Esophagus (tissue), 2 donors: ENCODE measurements around the gene C17orf113. TPM values are rescaled to one million over a fixed set of nuclear protein-coding genes. Genes with fewer than 3 reads are reported as not detected.
"Not testable (repeated sequence)": the region's sequence is repeated elsewhere in the genome, so short reads cannot be mapped to it uniquely, and the experiment has no call there.

Experiments used
- H3K27ac ChIP-seq, 2 donors: one replicate each; pipeline ENCODE4 v1.5.1; 2013; ENCODE audit warnings: low read depth in 2 of 2, mild to moderate bottlenecking in 2 of 2, inconsistent platforms in 1 of 2, low read length in 1 of 2, moderate library complexity in 1 of 2
- H3K27me3 ChIP-seq, 2 donors: one replicate each; pipeline ENCODE4 v1.6.1; 2013; ENCODE audit warnings: low read length in 2 of 2, control low read depth in 1 of 2, mild to moderate bottlenecking in 1 of 2; ENCODE audit not compliant: insufficient read depth in 2 of 2, control insufficient read depth in 1 of 2
- H3K36me3 ChIP-seq, 2 donors: one replicate each; pipeline ENCODE4 v1.6.1; 2013; ENCODE audit warnings: low read length in 1 of 2; ENCODE audit not compliant: control insufficient read depth in 2 of 2, insufficient read depth in 2 of 2
- H3K4me1 ChIP-seq, 2 donors: one replicate each; pipeline ENCODE4 v1.6.1; 2013; ENCODE audit warnings: low read length in 1 of 2; ENCODE audit not compliant: control insufficient read depth in 2 of 2, insufficient read depth in 2 of 2
- H3K4me3 ChIP-seq, 2 donors: one replicate each; pipeline ENCODE4 v1.5.1; 2013; ENCODE audit warnings: low read length in 2 of 2, mild to moderate bottlenecking in 2 of 2, low read depth in 1 of 2, moderate library complexity in 1 of 2
- H3K9me3 ChIP-seq, 2 donors: one replicate each; pipeline ENCODE4 v1.6.1; 2013; ENCODE audit warnings: mild to moderate bottlenecking in 2 of 2, low read depth in 1 of 2, low read length in 1 of 2, moderate library complexity in 1 of 2; ENCODE audit not compliant: control insufficient read depth in 2 of 2, insufficient read depth in 1 of 2
- WGBS, 2 donors: extraction: QIAGEN DNeasy Blood & Tissue Kit; methylation state at CpG; one replicate each; pipeline ENCODE4 v1.1.7; 2013; 5-methylcytosine and 5-hydroxymethylcytosine counted together
- polyA plus RNA-seq, 2 donors: library from polyadenylated mRNA; stranded (reverse); fragments of 200-250 nt; gene quantifications; one replicate each; pipeline ENCODE4 v1.2.3, GENCODE V29; 2013
- donor health status: healthy with polysubstance abuse.
- donor health status: Bipolar disorder and iron deficiency.

C17orf113 gene
- polyA plus RNA-seq, 2 donors, result 0.32 to 0.39 TPM

DNA sequence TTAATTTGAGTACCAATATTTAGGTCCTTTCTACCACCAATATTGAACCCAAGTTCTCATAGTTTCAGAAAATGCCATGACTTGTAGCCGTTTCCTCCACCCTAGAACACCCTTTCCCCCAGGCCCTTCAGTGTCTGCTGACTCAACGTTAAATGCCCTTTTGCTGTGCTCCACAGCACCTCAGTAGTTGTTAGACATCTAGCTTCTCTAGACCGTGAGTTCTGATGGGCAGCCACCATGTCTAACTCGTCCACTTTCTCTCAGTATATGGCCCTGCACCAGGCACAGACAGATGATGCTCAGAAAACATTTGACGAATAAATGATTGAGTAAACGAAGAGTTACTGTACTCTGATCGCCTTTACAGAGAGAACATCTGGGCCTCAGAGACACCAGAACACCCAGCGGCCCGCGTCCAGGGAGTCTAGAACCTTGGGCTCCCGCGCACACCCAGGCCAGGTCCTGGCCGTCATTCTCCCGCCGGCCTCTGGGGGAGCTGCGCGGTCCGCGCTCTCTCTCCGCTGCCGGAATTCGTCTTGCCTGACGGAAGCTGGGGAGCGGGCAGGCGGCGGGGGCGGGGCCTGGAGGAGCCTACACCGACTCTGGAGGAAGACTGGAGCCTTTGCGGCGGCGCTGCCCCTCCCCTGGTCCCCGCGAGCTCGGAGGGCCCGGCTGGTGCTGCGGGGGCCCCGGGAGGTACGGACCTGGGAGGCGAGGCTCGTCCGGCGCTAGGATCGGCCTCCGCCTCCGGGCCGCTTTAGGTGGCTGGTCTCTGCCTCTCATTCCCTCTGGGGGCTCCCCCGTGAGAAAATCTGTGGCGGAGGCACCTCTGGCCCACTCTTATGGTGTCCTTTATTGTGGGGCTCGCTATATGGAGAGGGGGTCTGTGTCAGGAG is 30.6 kb downstream of the C17orf113 start, which contains the start of gene NKIRAS2:
Gene NKIRAS2 (plus strand): TSS at position 582 of the 896 bp plus-strand sequence. CDS start 1,488 bp downstream, outside the sequence.
- WGBS, 2 donors, result 7 to 8% methylated on average over 41 to 49 of the region's 49 CpGs
- H3K27ac ChIP-seq, result peak within 1 kb of the TSS; percentile 82 to 87
- H3K4me1 ChIP-seq, result peaks cover 0 to 16% of the 10 kb centered on the region in 2 donors
- no peaks in the 10 kb centered on the region for H3K9me3 ChIP-seq
- peak within 1 kb of the TSS; percentile 89 for H3K4me3 ChIP-seq
- H3K36me3 ChIP-seq, result peaks cover 0 to 19% of the 10 kb centered on the region in 2 donors
- H3K27me3 ChIP-seq, result no peaks in the 10 kb centered on the region

DNA sequence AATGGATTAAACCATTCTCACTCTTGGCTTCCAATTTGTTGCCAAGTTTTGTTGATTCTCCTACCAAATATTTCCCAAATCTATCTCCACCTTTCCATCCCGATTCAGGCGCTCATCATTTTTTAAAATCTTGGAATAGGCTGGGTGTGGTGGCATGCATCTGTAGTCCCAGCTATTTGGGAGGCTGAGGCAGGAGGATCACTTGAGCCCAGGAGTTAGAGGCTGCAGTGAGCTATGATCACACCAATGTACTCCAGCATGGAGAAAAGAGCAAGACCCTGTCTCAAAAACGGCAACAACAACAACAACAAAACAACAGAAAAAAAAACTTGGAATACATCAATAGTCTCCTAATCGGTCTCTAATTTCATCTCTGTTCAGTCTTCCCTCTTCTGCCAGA is 31.4 kb downstream of the C17orf113 start:
- no peaks in the 10 kb centered on the region for H3K9me3 ChIP-seq
- WGBS, 2 donors, result 92 to 93% methylated on average over 4 of the region's 4 CpGs
- no peak overlapping the region for H3K4me3 ChIP-seq
- H3K36me3 ChIP-seq, result peaks cover 0 to 15% of the 10 kb centered on the region in 2 donors
- H3K4me1 ChIP-seq, result peaks cover 0 to 14% of the 10 kb centered on the region in 2 donors
- H3K27ac ChIP-seq, result no peak overlapping the region
- H3K27me3 ChIP-seq, result no peaks in the 10 kb centered on the region

DNA sequence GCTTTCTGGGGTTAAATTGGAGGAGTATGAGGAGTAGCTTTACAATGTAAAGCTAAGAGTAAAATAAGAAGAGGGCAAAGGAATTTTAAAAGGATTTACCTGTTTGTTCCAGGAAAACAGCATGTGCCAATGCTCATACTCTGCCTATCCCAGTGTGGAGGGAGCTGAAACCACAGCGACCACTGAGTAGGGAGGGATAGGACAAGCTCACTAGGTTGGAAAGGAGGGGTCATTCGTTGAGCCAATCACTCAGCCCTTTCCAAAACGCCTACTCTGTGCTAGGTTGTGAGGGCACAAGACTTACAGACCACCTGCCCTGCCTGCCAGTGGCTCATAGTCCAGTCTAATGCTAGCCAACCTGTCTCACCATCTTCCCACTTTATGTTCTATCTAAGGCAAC is 32.1 kb downstream of the C17orf113 start:
- H3K4me3 ChIP-seq, result peak overlapping the region in 1 of 2 donors; percentile 99
- H3K27me3 ChIP-seq, result no peaks in the 10 kb centered on the region
- WGBS, 2 donors, result 38% methylated on average over 3 of the region's 3 CpGs
- no peaks in the 10 kb centered on the region for H3K9me3 ChIP-seq
- peaks cover 0 to 9% of the 10 kb centered on the region in 2 donors for H3K36me3 ChIP-seq
- H3K27ac ChIP-seq, result peak overlapping the region in 1 of 2 donors; percentile 94
- H3K4me1 ChIP-seq, result peaks cover 0 to 11% of the 10 kb centered on the region in 2 donors

DNA sequence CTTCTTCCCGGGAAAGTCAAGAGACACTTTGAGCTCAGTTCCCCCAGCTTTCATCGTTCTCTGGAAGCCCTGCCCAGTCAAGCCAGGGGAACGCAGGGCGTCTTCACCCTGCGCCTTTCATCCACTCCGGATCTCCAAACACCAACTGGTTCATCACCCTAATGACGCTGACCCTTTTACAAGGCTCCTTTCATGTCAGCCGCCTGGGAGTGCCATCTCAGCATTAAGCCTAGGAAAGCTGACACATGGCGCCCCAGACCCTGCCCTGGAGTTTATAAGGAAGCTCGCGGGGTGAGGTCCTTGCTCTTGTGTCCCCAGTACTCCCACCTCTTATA is 32.6 kb downstream of the C17orf113 start:
- 4 to 6% methylated on average over 11 of the region's 11 CpGs for whole genome bisulfite sequencing, 2 donors

DNA sequence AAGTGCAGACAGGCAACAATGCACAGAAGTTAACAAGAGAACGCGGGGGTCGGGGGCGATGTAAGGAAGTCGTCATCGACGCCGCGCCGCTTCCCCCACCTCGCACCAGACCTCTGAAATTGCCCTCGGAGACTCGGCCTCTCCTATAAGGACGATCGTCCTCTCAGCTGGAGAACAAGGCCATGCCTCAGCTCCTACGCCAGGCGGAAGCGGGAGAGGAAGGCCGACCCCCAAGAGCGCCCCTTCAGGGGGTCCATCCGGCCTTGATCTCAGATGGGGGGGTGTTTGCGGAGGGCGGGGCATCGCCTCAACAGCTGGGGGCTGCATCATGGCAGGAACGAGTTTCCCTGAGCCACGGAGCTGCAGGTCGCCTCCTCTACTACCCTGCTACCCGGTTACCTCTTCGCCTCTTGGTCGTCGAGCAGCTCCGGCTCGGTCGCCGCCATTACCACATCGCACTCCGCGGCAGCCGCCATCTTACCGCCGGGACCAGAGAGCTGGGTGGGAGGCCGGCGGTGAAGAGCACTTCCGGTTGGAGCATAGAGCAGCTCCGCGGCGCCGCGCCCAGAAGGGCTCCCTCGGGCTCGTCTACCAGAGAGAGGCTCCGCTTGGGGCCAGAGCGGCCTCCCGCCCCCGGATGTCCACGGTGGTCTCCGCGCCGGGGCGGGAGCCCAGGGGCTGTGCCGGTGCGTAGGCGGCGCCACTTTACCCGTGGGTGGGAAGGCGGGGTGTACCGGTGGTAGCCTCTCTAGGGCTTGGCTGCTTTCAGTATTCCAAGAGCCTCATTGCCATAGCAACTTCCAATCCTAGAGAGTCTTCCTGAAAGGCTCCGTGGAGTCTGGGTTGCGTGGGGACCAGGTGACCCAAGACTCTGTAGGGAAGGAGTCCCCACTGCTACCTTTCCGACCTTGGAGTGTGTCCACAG is 33.2 kb downstream of the C17orf113 start, which contains the start of gene DNAJC7:
Gene DNAJC7 (minus strand): TSS at position 499 of the 925 bp plus-strand sequence. CDS start 23 bp downstream, at position 476.
- H3K4me1 ChIP-seq, result peaks cover 0 to 11% of the 10 kb centered on the region in 2 donors
- no peaks in the 10 kb centered on the region for H3K9me3 ChIP-seq
- H3K27me3 ChIP-seq, result no peaks in the 10 kb centered on the region
- 0% methylated on average over 69 to 70 of the region's 70 CpGs for WGBS, 2 donors
- H3K36me3 ChIP-seq, result peaks cover 0 to 2% of the 10 kb centered on the region in 2 donors
- peak within 1 kb of the TSS; percentile 94 to 97 for H3K27ac ChIP-seq
- peak within 1 kb of the TSS; percentile 97 to 99 for H3K4me3 ChIP-seq

More for the DNA sequence above, 32.6 kb downstream of the C17orf113 start:
- Histone ChIP-seq H3K36me3 (peaks cover 0 to 5% of the 10 kb centered on the region in 2 donors), H3K9me3 (no peaks in the 10 kb centered on the region), H3K4me3 (peak overlapping the region; percentile 97 to 99), H3K27me3 (no peaks in the 10 kb centered on the region), H3K27ac (peak overlapping the region; percentile 94 to 97), H3K4me1 (peaks cover 0 to 11% of the 10 kb centered on the region in 2 donors)

DNA sequence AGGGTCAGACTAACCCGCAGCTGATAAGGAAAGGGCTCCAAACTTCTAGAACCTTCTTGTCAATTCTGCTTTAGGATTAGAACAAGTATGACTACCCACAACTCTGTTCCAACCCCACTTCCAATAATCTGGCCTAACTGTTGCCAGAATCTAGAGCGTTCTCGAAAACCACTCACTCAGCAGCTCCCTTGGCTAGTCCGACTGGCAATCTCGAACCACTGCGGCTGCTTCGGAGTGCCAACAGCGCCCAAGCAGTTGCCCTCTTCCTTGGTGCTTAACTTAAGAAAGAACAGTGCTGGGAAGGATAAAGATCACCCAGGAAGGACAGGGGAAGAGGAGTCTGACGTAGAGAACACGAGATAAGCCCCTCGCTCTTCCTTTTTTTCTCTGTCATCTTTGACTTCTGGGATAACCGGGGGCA is 34.0 kb downstream of the C17orf113 start:
- 3 to 4% methylated on average over 12 of the region's 12 CpGs for WGBS, 2 donors
- H3K4me1 ChIP-seq, result peaks cover 0 to 11% of the 10 kb centered on the region in 2 donors
- H3K27me3 ChIP-seq, result no peaks in the 10 kb centered on the region
- peak overlapping the region; percentile 94 to 97 for H3K27ac ChIP-seq
- H3K36me3 ChIP-seq, result no peaks in the 10 kb centered on the region
- H3K9me3 ChIP-seq, result no peaks in the 10 kb centered on the region
- peak overlapping the region; percentile 97 to 99 for H3K4me3 ChIP-seq

DNA sequence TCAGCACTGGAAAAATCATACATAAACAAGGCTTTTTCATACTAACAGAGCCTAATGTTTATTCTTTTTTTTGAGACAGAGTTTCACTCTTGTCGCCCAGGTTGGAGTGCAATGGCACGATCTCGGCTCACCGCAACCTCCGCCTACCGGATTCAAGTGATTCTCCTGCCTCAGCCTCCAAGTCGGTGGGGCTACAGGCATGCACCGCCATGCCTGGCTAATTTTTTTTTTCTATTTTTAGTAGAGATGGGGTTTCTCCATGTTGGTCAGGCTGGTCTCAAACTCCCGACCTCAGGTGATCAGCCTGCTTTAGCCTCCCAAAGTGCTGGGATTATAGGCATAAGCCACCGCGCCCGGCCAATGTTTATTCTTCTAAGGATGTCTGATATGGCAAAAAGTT is 36.7 kb downstream of the C17orf113 start:
- whole genome bisulfite sequencing, 2 donors, result 89 to 92% methylated on average over 12 of the region's 12 CpGs
- H3K27me3 ChIP-seq, H3K27ac ChIP-seq, H3K9me3 ChIP-seq, H3K36me3 ChIP-seq, H3K4me3 ChIP-seq: not testable (repeated sequence)
- H3K4me1 ChIP-seq, result peaks cover 2 to 11% of the 10 kb centered on the region in 2 donors

DNA sequence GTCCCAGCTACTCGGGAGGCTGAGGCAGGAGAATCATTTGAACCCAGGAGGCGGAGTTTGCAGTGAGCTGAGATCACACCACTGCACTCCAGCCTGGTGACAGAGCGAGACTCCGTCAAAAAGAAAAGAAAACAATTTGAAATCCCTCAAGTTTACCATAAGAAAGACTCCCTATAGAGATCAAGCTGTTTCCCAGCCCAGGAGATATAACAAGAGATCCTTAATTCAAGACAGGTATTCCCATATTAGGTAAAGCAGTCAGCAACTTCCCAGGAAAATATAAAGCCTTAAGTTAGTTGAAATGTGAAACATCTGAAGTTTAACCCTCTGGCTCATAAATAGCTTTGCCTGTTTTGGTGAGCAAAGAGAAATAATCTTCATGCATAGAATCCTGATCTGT is 38.0 kb downstream of the C17orf113 start:
- WGBS, 2 donors, result 81% methylated on average over 4 of the region's 4 CpGs
- H3K4me1 ChIP-seq, result not testable (repeated sequence)

DNA sequence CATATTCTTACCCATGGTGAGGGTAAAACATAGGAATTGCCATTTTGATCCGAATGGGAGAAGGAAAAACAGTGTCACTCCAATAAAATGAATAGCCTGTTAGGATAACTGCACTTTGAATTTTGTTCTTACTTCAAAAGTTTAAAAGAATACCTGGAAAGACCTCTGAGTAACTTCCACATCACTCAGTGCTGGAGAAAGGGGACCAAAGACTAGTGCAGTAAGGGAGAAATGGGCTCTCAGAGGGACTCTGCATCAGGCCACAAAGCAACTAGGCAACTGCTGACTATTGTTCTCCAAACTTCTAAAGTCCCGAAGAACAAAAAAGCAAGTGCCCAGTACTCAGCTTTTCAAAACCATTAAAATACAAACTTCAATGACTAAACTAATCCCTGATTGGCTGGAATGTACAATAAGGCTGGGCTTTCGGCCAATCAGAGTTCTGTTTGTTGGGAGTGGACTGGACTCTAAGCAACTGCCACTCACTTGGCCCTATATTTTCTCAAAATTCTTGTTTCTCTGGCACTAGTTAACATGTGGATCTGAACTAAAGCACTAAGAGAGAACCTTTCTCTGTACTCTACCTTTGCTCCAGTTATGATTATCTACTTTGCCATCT is 39.4 kb downstream of the C17orf113 start:
- H3K27me3 ChIP-seq, result no peaks in the 10 kb centered on the region
- H3K4me1 ChIP-seq, result peaks cover 2% of the 10 kb centered on the region in 2 donors
- peak overlapping the region in 1 of 2 donors; percentile 14 for H3K27ac ChIP-seq
- 88 to 94% methylated on average over 3 of the region's 3 CpGs for WGBS, 2 donors
- H3K36me3 ChIP-seq, result no peaks in the 10 kb centered on the region
- no peaks in the 10 kb centered on the region for H3K9me3 ChIP-seq
- H3K4me3 ChIP-seq, result no peak overlapping the region

More for the DNA sequence above, 38.0 kb downstream of the C17orf113 start:
- not testable (repeated sequence) for H3K27me3 ChIP-seq, H3K36me3 ChIP-seq, H3K27ac ChIP-seq, H3K9me3 ChIP-seq, H3K4me3 ChIP-seq
